VCaP (cell line): ENCODE data around the gene CFHR5.
"Not testable (repeated sequence)": the region's sequence is repeated elsewhere in the genome, so short reads cannot be mapped to it uniquely, and the experiment has no call there.

Source experiments
- H3K27ac ChIP-seq: fragments of 450-650 bp; 2 replicates; pipeline ENCODE4 v1.5.1; 2017
- TF ChIP-seq, protein P1 (sequence below): fragments of 450-650 bp; conservative IDR thresholded peaks from 2 replicates; pipeline ENCODE4 v1.5.1; 2017; ENCODE audit warnings: mild to moderate bottlenecking, moderate library complexity

Gene CFHR5

DNA sequence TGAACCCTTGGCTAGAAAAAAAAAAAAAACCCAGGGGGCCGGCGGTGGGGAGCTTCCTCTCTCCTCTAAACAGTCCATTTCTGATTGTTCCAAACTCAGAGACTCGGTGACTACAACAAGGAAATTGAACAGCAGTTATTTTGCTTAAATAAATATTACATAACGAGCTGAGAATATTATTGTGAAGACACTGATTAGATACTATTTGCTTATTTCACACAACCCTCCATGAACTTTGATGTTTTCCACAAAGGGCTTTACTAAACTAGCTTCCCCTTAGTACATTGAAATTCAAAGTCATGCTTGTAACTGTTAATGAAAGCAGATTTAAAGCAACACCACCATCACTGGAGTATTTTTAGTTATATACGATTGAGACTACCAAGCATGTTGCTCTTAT is at the start of gene CFHR5:
Gene CFHR5 (plus strand): TSS at position 279 of the 400 bp plus-strand sequence. CDS start 109 bp downstream, at position 388.
- TF ChIP-seq, protein P1, sequence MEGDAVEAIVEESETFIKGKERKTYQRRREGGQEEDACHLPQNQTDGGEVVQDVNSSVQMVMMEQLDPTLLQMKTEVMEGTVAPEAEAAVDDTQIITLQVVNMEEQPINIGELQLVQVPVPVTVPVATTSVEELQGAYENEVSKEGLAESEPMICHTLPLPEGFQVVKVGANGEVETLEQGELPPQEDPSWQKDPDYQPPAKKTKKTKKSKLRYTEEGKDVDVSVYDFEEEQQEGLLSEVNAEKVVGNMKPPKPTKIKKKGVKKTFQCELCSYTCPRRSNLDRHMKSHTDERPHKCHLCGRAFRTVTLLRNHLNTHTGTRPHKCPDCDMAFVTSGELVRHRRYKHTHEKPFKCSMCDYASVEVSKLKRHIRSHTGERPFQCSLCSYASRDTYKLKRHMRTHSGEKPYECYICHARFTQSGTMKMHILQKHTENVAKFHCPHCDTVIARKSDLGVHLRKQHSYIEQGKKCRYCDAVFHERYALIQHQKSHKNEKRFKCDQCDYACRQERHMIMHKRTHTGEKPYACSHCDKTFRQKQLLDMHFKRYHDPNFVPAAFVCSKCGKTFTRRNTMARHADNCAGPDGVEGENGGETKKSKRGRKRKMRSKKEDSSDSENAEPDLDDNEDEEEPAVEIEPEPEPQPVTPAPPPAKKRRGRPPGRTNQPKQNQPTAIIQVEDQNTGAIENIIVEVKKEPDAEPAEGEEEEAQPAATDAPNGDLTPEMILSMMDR, result no peak
- no peak within 1 kb of the TSS for H3K27ac ChIP-seq

DNA sequence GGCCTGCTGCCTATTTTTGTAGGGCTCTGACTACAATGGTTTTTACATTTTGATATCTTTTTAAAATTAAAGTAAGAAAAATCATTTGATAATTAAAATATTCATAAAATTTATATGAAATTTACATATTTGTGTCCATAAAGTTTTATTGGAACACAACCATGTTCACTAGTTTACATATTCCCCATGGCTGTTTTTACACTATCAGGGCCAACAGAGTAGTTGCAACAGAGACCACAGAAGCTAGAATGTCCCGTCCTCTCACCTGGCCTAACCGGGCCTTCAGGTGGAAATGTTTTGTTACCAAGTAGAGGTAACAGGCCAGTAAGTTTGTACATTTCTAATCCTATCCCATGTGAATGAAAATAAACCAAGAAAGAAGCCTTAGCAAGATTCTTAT is 44.5 kb upstream of the CFHR5 start:
- H3K27ac ChIP-seq, result not testable (repeated sequence)

DNA sequence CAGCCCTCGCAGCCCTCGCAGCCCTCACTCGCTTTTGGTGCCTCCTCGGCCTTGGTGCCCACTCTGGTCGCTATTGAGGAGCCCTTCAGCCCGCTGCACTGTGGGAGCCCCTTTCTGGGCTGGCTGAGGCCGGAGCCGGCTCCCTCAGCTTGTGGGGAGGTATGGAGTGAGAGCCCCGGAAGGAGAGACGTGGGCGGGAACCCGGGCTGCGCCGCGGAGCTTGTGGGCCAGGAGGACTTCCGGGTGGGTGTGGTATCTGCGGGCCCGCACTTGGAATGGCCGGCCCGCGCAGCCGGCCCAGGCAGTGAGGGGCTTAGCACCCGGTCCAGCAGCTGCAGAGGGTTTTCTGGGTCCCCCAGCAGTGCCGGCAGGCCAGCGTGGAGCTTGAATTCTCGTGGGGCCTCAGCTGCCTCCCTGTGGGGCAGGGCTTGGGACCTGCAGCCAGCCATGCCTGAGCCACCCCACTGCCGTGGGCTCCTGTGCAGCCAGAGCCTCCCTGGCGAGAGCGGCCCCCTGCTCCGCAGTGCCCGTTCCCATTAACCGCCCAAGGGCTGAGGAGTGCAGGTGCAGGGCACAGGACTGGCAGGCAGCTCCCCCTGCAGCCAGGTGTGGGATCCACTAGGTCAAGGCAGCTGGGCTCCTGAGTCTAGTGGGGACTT is 43.7 kb upstream of the CFHR5 start:
- TF ChIP-seq, protein P1, result no peak
- H3K27ac ChIP-seq, result no peak overlapping the region

DNA sequence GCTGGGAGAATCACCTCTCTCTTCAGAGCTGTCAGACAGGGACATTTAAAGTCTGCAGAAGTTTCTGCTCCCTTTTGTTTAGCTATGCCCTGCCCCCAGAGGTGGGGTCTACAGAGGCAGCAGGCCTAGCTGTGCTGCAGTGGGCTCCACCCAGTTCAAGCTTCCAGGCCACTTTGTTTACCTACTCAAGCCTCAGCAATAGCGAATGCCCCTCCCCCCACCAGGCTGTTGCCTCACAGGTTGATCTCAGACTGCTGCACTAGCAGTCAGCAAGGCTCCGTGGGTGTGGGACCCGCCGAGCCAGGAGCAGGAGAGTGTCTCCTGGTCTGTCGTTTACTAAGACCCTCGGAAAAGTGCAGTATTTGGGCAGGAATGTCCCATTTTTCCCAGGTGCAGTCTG is 35.9 kb upstream of the CFHR5 start:
- not testable (repeated sequence) for H3K27ac ChIP-seq

DNA sequence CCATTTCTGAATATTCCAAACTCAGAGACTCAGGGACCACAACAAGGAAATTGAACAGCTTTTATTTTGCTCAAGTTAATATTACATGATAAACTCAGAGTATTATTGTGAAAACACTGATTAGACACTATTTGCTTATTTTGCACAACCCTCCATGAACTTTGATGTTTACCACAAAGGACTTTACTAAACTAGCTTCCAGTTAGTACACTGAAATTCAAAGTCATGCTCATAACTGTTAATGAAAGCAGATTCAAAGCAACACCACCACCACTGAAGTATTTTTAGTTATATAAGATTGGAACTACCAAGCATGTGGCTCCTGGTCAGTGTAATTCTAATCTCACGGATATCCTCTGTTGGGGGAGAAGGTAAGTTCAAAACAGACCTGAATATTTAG is 33.8 kb upstream of the CFHR5 start, which contains the start of gene CFHR2:
Gene CFHR2 (plus strand): TSS at position 171 of the 400 bp plus-strand sequence. CDS start 143 bp downstream, at position 314.
- H3K27ac ChIP-seq, result not testable (repeated sequence)

DNA sequence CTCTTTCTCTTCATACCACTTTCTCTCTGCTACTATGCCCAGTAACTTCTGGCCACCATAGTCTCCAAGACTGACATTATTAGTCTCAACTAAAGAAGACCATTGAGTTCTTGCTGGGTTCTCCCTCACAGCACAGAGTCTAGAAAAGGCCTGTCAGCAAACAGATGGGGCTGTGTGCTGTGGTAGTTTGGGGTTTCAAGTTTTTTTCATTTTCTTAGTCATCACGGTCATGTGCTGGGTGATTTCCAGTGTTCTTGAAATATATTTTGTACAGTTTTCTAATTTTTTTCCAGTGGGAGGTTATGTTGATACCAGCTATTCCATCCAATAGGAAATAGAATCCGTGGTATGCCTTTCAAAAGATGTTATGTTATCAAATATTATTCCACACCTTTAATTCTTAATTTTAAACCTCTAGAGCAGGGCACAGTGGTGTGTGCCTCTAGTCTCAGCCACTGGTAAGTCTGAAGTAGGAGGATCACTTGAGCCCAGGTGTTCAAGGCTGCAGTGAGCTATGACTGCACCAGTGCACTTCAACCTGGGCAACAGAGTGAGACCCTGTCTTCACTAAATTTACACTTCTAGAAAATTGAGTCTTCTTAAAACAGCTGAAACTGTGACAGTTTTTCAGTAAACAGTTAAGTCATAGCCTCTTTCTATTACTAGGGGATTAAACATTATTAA is 25.5 kb upstream of the CFHR5 start:
- TF ChIP-seq, protein P1, result no peak
- H3K27ac ChIP-seq, result no peak overlapping the region

DNA sequence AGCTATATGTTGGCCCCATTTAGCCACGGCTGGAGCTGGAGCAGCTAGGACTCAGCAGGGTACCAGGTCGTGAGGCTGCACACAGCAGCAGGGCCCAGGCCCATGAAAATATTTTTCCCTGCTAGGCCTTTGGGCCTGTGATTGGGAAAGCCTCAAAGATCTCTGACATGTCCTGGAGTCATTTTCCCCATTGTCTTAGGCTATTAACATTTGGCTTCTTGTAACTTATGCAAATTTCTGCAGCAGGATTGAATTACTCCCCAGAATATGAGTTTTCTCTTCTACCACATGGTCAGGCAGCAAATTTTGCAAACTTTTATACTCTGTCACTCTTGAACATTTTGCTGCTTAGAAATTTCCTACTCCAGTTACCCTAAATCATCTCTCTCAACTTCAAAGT is 22.6 kb upstream of the CFHR5 start:
- no peak overlapping the region for H3K27ac ChIP-seq
- TF ChIP-seq, protein P1, result no peak

DNA sequence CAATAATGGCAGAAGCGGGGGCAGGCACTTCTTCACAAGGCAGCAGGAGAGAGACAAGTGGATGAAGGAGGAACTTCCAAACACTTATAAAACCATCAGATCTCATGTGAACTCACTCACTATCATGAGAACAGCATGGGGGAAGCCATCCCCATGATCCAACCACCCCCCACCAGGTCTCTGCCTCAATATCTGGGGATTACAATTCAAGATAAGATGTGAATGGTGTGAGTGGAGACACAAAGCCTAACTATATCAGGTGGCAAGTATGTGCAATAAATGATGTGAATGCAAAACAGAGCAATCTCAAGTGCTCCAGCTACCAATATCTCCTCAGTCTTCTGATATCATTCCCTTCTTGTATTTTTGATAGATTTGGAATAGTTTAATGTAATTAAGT is 21.4 kb upstream of the CFHR5 start:
- TF ChIP-seq, protein P1, result no peak
- H3K27ac ChIP-seq, result no peak overlapping the region

DNA sequence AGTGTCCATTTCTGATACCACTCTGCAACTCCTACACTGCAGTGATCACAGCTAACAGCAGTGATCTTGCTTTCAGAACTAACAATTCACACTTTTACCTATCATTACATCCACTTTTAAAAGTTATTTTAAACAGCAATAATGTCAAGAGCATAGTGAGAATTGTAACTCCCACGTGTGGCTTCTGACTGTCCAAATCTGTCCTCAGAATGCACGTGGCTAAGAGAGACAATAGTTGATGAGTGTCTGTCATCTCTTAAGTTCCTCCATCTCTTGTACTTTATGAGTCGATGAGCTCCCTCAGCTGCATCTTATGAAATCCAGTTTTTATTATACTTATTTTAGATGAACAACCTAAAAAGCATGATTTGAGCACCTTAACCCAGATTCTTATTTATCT is 16.5 kb upstream of the CFHR5 start:
- H3K27ac ChIP-seq, result no peak overlapping the region
- TF ChIP-seq, protein P1, result no peak
